AG08395 (cell line): ENCODE measurements around the gene LYZL6.
"Not testable (repeated sequence)": the region's sequence is repeated elsewhere in the genome, so short reads cannot be mapped to it uniquely, and the experiment has no call there.

Experiments used
- DNase-seq: peaks from one replicate; pipeline ENCODE4 v3.0.0; 2012; ENCODE audit warnings: mixed read lengths, low spot score

LYZL6 gene

GRCh38 chr17:35947156-35947585, 3.7 kb upstream of the LYZL6 start:
- peak; percentile 20 for DNase-seq

DNA sequence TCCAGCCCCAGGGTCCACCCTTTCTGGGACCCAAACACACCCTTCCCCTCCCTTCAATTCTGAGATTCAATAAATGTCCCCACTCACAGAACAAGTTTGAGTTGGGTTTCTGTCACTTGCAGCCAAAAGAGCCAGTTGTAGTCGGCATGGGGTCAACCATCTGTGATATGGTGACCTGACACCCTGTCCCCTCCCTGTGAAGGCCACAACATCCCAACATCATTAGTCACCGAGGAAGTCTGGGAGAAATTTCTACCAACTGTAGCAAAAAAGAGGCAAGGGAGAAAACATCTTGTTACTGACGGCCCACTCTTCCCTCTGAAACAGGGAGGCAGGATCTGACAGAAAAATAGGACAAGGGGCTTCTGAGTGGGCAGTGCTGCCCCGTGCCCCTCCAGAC, 638 bp upstream of the LYZL6 start:
- no peak for DNase-seq

DNA sequence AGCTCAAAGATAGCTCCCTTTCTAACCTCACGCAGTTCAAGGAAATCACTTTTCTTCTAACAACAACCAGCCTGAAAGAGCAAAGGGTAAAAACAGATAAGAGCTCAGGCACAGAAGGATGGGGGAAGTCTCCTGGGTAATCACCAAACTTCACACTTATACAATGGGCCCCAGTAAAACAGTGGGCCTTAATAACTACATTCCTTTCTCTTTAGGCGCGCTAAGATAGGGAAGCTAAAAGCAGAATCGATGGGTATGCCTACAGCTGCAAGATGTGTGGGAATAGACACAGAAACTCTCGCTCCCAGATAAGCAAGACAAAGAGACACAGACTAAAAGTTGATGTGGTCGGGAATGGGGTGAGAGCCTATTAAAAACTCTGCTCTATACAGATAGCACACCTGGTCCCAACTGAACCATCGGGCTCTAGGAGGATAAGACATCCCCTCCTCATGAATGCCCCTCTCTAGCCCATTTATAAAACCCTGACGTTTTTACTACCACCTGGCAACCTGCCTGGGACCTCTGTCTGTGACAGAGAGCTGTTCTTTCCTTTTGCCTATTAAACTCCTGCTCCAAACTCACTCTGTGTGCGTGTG, 826 bp downstream of the LYZL6 start:
- DNase-seq = no peak

DNA sequence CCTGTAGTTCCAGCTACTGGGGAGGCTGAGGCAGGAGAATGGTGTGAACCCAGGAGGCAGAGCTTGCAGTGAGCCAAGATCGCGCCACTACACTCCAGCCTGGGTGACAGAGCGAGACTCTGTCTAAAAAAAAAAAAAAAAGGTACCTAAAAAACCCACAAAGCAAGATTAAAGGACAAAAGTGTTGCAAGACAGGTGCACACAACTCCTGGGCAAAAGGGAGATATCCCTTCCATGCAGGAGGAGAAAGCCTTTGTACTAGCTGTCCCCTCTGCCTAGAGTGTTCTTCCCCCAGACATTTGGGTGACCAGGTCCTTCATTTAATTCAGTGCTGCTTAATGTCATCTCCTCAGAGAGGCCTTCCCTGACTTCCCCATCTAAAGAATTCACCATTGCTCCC, 5.0 kb downstream of the LYZL6 start:
- DNase-seq = not testable (repeated sequence)

- DNase-seq = no peak
These were observed 7.5 kb downstream of the LYZL6 start for GRCh38 chr17:35936063-35936462.

DNA sequence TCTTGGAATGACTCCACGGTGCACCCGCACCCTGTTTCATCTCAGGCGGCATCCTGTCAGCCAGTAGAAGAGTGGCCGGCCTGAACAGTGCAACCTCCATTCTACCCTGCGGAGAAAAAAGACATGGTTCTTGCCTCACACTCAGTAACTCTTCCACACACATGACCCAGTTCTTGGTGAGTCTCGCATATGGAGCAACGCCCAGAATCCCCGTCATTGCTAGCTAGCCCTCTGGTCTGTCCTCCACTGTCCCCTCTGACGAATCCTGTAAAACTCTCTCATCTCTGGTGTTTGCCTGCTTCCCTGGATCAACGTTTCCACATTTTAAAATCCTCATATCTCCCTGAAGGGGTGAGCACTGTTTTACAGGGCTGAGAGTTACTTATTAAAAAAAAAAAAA, 8.8 kb downstream of the LYZL6 start:
- no peak for DNase-seq

- DNase-seq = no peak
These were observed 10.9 kb downstream of the LYZL6 start for GRCh38 chr17:35932586-35932985.

GRCh38 chr17:35931794-35932425, 11.6 kb downstream of the LYZL6 start:
- DNase-seq = no peak

DNA sequence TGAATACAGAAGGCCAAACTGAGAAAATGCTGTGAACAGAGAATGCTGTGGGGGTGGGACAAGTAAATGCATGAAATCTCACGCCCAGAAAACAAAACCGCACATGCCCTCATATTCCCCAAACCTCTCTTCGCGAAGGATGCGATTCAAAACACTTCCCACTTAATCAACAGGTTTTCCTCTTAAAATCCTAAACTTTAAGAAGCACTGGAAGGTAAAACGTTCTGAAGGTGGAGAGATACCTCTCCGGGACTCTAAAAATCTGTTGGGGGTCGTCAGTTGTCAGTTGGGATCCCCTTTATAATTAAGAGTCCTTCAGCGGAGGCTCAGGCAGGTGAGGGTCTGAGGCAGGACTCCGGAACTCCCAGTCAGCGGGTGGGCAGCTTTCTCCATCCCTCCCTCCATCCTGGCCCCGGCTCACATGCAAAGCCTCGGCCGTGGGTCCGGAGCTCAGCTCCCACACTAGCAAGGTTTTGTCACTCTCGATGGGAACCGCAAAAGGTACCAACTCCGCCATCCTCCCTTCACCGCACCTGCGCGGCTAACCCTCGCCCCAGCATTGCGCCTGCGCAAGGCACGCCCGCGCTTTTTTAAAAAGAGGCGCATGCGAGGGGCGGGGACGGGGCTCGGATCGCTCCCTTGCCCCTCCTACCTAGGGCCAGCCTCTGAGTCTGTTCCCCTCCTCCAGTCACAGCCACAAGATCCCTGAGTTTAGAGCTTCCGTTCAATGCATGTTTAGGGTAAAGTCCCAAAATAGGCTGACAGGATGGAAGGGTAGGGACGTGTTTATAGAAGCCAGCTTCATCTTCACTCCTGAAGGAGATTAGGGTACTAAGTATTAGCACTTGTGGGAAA, 13.1 kb downstream of the LYZL6 start, which contains the start of gene RDM1:
RDM1 (minus strand) TSS at position 563 of the 855 bp plus-strand sequence; CDS start at position 517, 46 bp downstream.
- peak; percentile 77 for DNase-seq

- DNase-seq = no peak
These were observed 15.8 kb downstream of the LYZL6 start for GRCh38 chr17:35927714-35928113.

GRCh38 chr17:35923609-35924114, 19.9 kb downstream of the LYZL6 start:
- DNase-seq = no peak

- no peak for DNase-seq
These were observed 23.3 kb downstream of the LYZL6 start for GRCh38 chr17:35920229-35920628.

- DNase-seq = no peak
These were observed 24.8 kb downstream of the LYZL6 start for GRCh38 chr17:35918665-35919064.

GRCh38 chr17:35917519-35918213, 25.8 kb downstream of the LYZL6 start:
- no peak for DNase-seq

- no peak for DNase-seq
These were observed 28.2 kb downstream of the LYZL6 start for GRCh38 chr17:35915153-35915964.

- no peak for DNase-seq
These were observed 29.2 kb downstream of the LYZL6 start for GRCh38 chr17:35914354-35914753.

- no peak for DNase-seq
These were observed 29.9 kb downstream of the LYZL6 start for GRCh38 chr17:35913609-35914008.

DNA sequence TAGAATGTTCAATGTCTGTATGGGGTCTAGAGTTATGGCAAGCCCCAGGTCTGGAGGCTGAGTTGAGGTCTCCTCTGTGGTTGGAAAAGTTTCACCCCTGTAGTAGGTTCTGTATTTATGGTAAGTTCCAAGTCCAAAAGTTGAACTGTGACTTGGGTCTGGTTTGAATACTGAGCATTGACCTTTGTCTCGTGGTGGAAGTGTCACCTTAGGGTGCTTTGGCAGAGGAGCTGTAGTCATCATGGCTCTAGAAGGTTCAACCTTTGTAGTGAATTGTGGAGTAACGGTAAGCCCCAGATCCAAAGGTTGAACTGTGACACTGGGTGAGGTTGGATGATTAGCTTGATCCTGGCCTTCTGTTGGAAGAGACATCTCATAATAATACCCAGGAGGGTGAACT, 30.6 kb downstream of the LYZL6 start:
- DNase-seq = no peak

DNA sequence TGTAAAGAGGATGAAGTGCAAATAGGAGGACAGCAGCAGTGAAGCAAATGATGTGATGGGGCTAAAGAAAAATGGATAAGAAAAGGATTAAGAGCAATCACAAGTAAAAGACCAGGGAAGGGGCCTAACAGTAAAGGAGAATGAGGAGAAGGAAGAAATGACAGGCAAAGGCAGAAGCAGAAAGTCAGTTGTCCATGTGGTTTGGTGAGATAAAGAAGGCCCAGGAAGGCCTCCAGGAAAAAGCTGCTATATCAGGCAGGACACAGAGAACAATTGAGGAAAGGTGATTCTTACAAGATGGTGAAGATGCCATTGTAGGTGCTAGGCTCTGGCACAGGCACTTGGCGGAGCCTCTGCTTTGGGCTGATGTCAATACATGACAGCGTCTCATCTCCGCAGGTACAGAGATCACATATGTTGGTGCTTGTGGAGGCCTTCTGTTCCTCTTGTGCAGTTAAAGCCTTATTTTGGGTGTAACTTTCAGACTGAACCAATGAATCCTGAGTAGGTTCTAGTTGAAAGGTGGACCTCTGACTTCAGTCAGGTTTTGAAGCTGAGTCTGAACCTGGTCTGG, 31.1 kb downstream of the LYZL6 start:
- DNase-seq = no peak

DNA sequence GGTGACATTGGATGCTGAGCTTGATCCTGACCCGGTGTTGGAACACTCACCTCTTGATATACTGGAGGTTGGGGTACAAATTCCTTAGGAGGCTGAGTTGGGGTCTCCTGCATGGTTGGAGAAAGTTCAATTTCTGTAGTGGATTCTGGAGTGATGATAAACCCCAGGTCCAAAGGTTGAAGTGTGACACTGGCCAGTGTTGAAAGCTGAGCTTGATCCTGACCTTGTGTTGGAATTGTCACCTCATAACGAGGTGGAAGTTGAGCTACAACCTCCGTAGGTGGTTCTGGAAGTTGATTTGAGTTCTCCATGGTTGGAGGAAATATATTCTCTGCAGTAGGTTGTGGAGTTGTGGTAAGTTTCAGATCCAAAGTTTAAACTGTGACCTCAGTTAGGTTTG, 34.1 kb downstream of the LYZL6 start:
- DNase-seq = no peak

DNA sequence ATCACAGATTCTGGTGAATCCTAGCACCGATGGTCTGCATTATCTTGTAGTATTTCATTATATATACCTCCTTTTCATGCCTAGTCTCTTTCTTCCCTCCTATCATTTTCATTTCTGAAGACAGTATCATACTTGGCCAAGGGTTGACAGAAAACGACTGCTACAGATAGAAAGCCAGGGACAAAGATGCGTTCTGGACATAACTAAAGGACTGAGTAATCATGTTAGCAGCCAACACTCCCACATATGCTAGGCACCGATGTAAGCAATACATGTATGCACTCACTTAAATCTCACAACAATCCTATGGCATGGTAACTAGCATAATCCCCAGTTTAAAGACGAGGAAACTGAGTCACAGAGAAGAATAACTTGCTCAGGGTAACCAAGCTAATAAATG, 35.8 kb downstream of the LYZL6 start:
- DNase-seq = no peak
